Liver (tissue), 9 donors: ENCODE results near the gene CHTOP. TPM values are rescaled to one million over a fixed set of nuclear protein-coding genes. Genes with fewer than 3 reads are reported as not detected.

Experiments used
- DNase-seq: peaks from one replicate; pipeline ENCODE4 v3.0.0-alpha.2; 2017; ENCODE audit warnings: low spot score
- H3K27ac ChIP-seq, 2 donors: one replicate each; pipeline ENCODE4 v1.7.0; 2013; ENCODE audit warnings: inconsistent platforms in 2 of 2, low read length in 2 of 2, control low read depth in 1 of 2, low read depth in 1 of 2, mild to moderate bottlenecking in 1 of 2
- H3K27me3 ChIP-seq, 4 donors: one replicate each; pipeline versions ENCODE4 v1.6.1 to v1.7.0; 2013; ENCODE audit warnings: low read length in 3 of 4, inconsistent platforms in 1 of 4, mild to moderate bottlenecking in 1 of 4, moderate library complexity in 1 of 4; ENCODE audit not compliant: control insufficient read depth in 4 of 4, insufficient read depth in 4 of 4
- H3K36me3 ChIP-seq, 4 donors: one replicate each; pipeline versions ENCODE4 v1.6.1 to v1.7.0; 2013; ENCODE audit warnings: low read length in 3 of 4, mild to moderate bottlenecking in 3 of 4, low read depth in 1 of 4, moderate library complexity in 1 of 4; ENCODE audit not compliant: control insufficient read depth in 4 of 4, insufficient read depth in 3 of 4
- H3K4me1 ChIP-seq, 4 donors: one replicate each; pipeline versions ENCODE4 v1.6.1 to v1.7.0; 2013; ENCODE audit warnings: low read length in 3 of 4, mild to moderate bottlenecking in 3 of 4, moderate library complexity in 1 of 4; ENCODE audit not compliant: control insufficient read depth in 4 of 4, insufficient read depth in 4 of 4
- H3K4me3 ChIP-seq, 3 donors: one replicate each; pipeline versions ENCODE4 v1.6.1 to v1.7.0; 2013; ENCODE audit warnings: low read length in 3 of 3, control low read depth in 1 of 3, low read depth in 1 of 3, mild to moderate bottlenecking in 1 of 3
- H3K9ac ChIP-seq, 2 donors: one replicate each; pipeline ENCODE4 v1.7.0; 2013; ENCODE audit warnings: low read length in 2 of 2, mild to moderate bottlenecking in 2 of 2, moderate library complexity in 2 of 2, control low read depth in 1 of 2, low read depth in 1 of 2
- H3K9me3 ChIP-seq, 4 donors: one replicate each; pipeline versions ENCODE4 v1.6.1 to v1.7.0; 2013; ENCODE audit warnings: low read length in 3 of 4; ENCODE audit not compliant: control insufficient read depth in 4 of 4
- ATF3 ChIP-seq: IDR thresholded peaks from 2 replicates; pipeline ENCODE4 v1.6.1; 2016; ENCODE audit warnings: antibody characterized with exemption
- CTCF ChIP-seq: fragments of 150-350 bp; IDR thresholded peaks from 2 replicates; pipeline ENCODE4 v1.5.1; 2017; ENCODE audit warnings: improper control_type of control experiment, low read depth, low read length; ENCODE audit not compliant: missing input control
- EGR1 ChIP-seq, 2 donors: IDR thresholded peaks; 2 replicates each; pipeline ENCODE4 v1.6.1; 2016 to 2018; ENCODE audit warnings: antibody characterized with exemption in 2 of 2, low read depth in 2 of 2
- FOXA1 ChIP-seq: IDR thresholded peaks from 2 replicates; pipeline ENCODE4 v1.6.1; 2016; ENCODE audit warnings: antibody characterized with exemption
- FOXA2 ChIP-seq: IDR thresholded peaks from 2 replicates; pipeline ENCODE4 v1.6.1; 2016; ENCODE audit warnings: antibody characterized with exemption
- GABPA ChIP-seq, 2 donors: IDR thresholded peaks in 1 of 2; conservative IDR thresholded peaks in 1 of 2; 2 replicates each; pipeline ENCODE4 v1.6.1; 2016; ENCODE audit warnings: antibody characterized with exemption in 2 of 2, mild to moderate bottlenecking in 1 of 2, moderate library complexity in 1 of 2
- HNF4A ChIP-seq, 2 donors: conservative IDR thresholded peaks; 2 replicates each; pipeline ENCODE4 v1.6.1; 2016; ENCODE audit warnings: antibody characterized with exemption in 2 of 2, mild to moderate bottlenecking in 2 of 2
- HNF4G ChIP-seq: IDR thresholded peaks from 2 replicates; pipeline ENCODE4 v1.6.1; 2016; ENCODE audit warnings: antibody characterized with exemption
- JUND ChIP-seq, 2 donors: IDR thresholded peaks; 2 replicates each; pipeline ENCODE4 v1.6.1; 2016; ENCODE audit warnings: antibody characterized with exemption in 2 of 2
- NR2F2 ChIP-seq: IDR thresholded peaks from 2 replicates; pipeline ENCODE4 v1.6.1; 2016; ENCODE audit warnings: antibody characterized with exemption
- RAD21 ChIP-seq, 2 donors: IDR thresholded peaks; 2 replicates each; pipeline ENCODE4 v1.6.1; 2016; ENCODE audit warnings: antibody characterized with exemption in 2 of 2, mild to moderate bottlenecking in 2 of 2
- REST ChIP-seq: IDR thresholded peaks from 2 replicates; pipeline ENCODE4 v1.6.1; 2016; ENCODE audit warnings: antibody characterized with exemption, mild to moderate bottlenecking
- RXRA ChIP-seq, 2 donors: IDR thresholded peaks; 2 replicates each; pipeline ENCODE4 v1.6.1; 2017 to 2018; ENCODE audit warnings: antibody characterized with exemption in 2 of 2, mild to moderate bottlenecking in 1 of 2
- SP1 ChIP-seq: IDR thresholded peaks from 2 replicates; pipeline ENCODE4 v1.6.1; 2018; ENCODE audit warnings: antibody characterized with exemption, mild to moderate bottlenecking
- TAF1 ChIP-seq: conservative IDR thresholded peaks from 2 replicates; pipeline ENCODE4 v1.6.1; 2016; ENCODE audit warnings: antibody characterized with exemption, mild to moderate bottlenecking
- YY1 ChIP-seq: IDR thresholded peaks from 2 replicates; pipeline ENCODE4 v1.6.1; 2016; ENCODE audit warnings: antibody characterized with exemption, mild to moderate bottlenecking
- WGBS: extraction: QIAGEN DNeasy Blood & Tissue Kit; methylation state at CpG from one replicate; pipeline ENCODE4 v1.1.7; 2013; 5-methylcytosine and 5-hydroxymethylcytosine counted together
- polyA plus RNA-seq, 2 donors: library from polyadenylated mRNA; stranded (reverse) in 1 of 2; unstranded in 1 of 2; fragments of 200-250 nt in 1 of 2; fragments of >200 nt in 1 of 2; fragmentation: Nextera tagmentation in 1 of 2; extraction: Ambion mirVana in 1 of 2; gene quantifications; one replicate each; pipeline versions ENCODE4 v1.2.1 to v1.2.3, GENCODE V29; 2013 to 2015
- total RNA-seq, 2 donors: library from RNA; depleted of rRNA; stranded (reverse); fragments of >200 nt; gene quantifications; one replicate each; pipeline ENCODE4 v1.2.3, GENCODE V29; 2014
- TF ChIP-seq, protein P1 (sequence below): IDR thresholded peaks from 2 replicates; pipeline ENCODE4 v1.6.1; 2016; ENCODE audit warnings: antibody characterized with exemption
- TF ChIP-seq, protein P2 (sequence below): IDR thresholded peaks from 2 replicates; pipeline ENCODE4 v1.6.1; 2016; ENCODE audit warnings: antibody characterized with exemption
- donor health status: healthy.
- donor health status: healthy.
- donor health status: healthy.
- donor health status: healthy.
- donor health status: healthy.

Gene CHTOP, protein sequence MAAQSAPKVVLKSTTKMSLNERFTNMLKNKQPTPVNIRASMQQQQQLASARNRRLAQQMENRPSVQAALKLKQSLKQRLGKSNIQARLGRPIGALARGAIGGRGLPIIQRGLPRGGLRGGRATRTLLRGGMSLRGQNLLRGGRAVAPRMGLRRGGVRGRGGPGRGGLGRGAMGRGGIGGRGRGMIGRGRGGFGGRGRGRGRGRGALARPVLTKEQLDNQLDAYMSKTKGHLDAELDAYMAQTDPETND
- total RNA-seq (10 to 100 TPM; 26.8 to 30.9 TPM), polyA plus RNA-seq (10 to 100 TPM; 16.4 to 21.9 TPM)

DNA sequence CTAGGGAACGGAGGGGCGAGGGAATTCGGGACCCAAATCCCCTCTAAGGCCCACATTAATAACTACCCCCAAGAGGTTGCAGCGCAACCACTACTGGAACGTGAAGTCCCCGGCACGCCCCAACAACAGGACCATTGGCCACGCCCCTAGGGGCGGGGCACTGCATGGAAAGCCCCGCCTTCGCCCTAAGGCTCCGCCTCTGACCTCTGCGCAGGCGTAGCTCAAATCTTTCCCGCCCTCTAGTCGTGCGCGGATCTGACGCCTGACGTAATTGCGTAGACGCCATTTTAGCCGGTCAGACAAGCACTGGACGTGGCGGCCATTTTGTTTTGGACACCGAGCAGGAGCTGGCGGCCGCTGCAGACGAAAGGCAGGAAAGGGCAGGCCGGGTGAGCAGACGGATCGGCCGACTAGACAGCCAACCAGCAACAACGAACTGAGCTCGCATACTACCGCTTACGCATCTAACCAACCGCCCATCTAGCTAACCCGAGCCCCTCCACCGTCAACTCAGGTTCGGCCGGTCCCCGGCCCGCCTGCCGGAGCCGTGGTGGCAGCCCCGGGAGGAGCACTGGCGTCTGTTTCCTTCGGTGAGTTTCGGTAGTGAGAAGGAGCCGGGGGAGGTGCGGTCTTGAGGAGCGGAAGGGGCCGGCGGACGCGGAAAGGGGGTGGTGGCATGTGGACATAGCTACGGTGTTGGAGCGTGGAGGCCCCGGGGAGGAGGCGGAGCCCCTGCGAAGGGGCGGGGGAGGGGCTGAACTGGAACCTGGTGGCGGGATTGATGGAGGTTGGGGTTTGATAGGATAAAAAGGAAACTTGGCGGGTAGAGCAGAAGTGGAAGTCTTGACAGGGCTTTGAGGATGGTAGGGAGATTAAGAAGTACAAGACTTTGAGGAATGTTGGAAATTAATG, at the start of gene CHTOP:
TSS of gene CHTOP (plus strand) at position 313 of the 912 bp plus-strand sequence. CDS start 2,523 bp downstream, outside the sequence.
- no peak for TF ChIP-seq EGR1 (IDR thresholded peaks at IDR 0.05; ENCODE audit: low read depth in 2 of 2)
- peak; percentile 7 to 16 for TF ChIP-seq HNF4A (conservative IDR thresholded peaks at IDR 0.05)
- TF ChIP-seq FOXA1, result peak; percentile 49
- peak; percentile 38 for TF ChIP-seq FOXA2
- TF ChIP-seq REST, result peak; percentile 87
- TF ChIP-seq, protein P1, sequence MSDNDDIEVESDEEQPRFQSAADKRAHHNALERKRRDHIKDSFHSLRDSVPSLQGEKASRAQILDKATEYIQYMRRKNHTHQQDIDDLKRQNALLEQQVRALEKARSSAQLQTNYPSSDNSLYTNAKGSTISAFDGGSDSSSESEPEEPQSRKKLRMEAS, result peak; percentile 76
- TF ChIP-seq TAF1, result peak; percentile 60
- TF ChIP-seq YY1, result peak; percentile 100
- peak in 1 of 2 donors; percentile 66 for TF ChIP-seq GABPA (IDR thresholded peaks at IDR 0.05 in 1 of 2, conservative IDR thresholded peaks at IDR 0.05 in 1 of 2)
- TF ChIP-seq NR2F2, result peak; percentile 36
- TF ChIP-seq RAD21 (IDR thresholded peaks at IDR 0.05), result peak in 1 of 2 donors; percentile 23
- TF ChIP-seq SP1, result peak; percentile 75
- TF ChIP-seq, protein P2, sequence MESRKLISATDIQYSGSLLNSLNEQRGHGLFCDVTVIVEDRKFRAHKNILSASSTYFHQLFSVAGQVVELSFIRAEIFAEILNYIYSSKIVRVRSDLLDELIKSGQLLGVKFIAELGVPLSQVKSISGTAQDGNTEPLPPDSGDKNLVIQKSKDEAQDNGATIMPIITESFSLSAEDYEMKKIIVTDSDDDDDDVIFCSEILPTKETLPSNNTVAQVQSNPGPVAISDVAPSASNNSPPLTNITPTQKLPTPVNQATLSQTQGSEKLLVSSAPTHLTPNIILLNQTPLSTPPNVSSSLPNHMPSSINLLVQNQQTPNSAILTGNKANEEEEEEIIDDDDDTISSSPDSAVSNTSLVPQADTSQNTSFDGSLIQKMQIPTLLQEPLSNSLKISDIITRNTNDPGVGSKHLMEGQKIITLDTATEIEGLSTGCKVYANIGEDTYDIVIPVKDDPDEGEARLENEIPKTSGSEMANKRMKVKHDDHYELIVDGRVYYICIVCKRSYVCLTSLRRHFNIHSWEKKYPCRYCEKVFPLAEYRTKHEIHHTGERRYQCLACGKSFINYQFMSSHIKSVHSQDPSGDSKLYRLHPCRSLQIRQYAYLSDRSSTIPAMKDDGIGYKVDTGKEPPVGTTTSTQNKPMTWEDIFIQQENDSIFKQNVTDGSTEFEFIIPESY, result peak; percentile 69
- TF ChIP-seq CTCF, result no peak
- peak; percentile 22 to 33 for TF ChIP-seq RXRA (IDR thresholded peaks at IDR 0.05)
- TF ChIP-seq HNF4G, result no peak
- peak; percentile 68 to 77 for TF ChIP-seq JUND (IDR thresholded peaks at IDR 0.05)
- TF ChIP-seq ATF3, result peak; percentile 79
- no peaks in the 10 kb centered on the region for H3K9me3 ChIP-seq
- 3% methylated on average over 65 of the region's 65 CpGs for WGBS
- peak; percentile 99 for DNase-seq
- peaks cover 13 to 30% (median 18%) of the 10 kb centered on the region in 4 donors for H3K4me1 ChIP-seq
- peak within 1 kb of the TSS; percentile 98 to 99 for H3K27ac ChIP-seq
- H3K36me3 ChIP-seq, result peaks cover 8 to 23% (median 22%) of the 10 kb centered on the region in 4 donors
- peak within 1 kb of the TSS; percentile 80 to 94 (median 86) for H3K4me3 ChIP-seq
- no peaks in the 10 kb centered on the region for H3K27me3 ChIP-seq
- peak within 1 kb of the TSS; percentile 91 to 92 for H3K9ac ChIP-seq
